HEK293 (cell line): Measurements from ENCODE around the gene NR4A3.

Experiments used
- CTCF ChIA-PET: fragments of 350-600 bp; formaldehyde crosslinking; extraction: SDS; loops from one replicate; lab custom pipeline; 2021; ENCODE audit warnings: antibody characterized with exemption; lab: Yijun Ruan, JAX
- POLR2A ChIA-PET: fragments of 300-600 bp; formaldehyde crosslinking; extraction: SDS; loops from one replicate; lab custom pipeline; 2020; ENCODE audit warnings: antibody characterized with exemption, inconsistent platforms; lab: Yijun Ruan, JAX
- H3K27ac ChIP-seq: fragments of 200-500 bp; sonication (Bioruptor generic); 2 replicates; pipeline ENCODE4 v1.5.1; 2014; ENCODE audit warnings: low read depth, low read length, control low read depth, inconsistent platforms; ENCODE audit errors: extremely low read depth
- H3K36me3 ChIP-seq, 2 experiments: fragments of 200-500 bp in 1 of 2; sonication (Bioruptor generic) in 1 of 2; 1 replicate in 1 of 2; 2 replicates in 1 of 2; pipeline ENCODE4 v1.5.1; 2014 to 2017; ENCODE audit warnings: inconsistent platforms in 2 of 2, low read length in 2 of 2; ENCODE audit not compliant: control insufficient read depth in 2 of 2, insufficient read depth in 1 of 2
- H3K4me1 ChIP-seq: fragments of 200-500 bp; sonication (Bioruptor generic); 2 replicates; pipeline ENCODE4 v1.5.1; 2014; ENCODE audit warnings: mild to moderate bottlenecking, low read length, inconsistent platforms; ENCODE audit not compliant: control insufficient read depth, insufficient read depth
- H3K4me3 ChIP-seq: 2 replicates; pipeline ENCODE4 v1.5.1; 2011; ENCODE audit warnings: low read depth, mild to moderate bottlenecking, control low read depth, low read length, moderate library complexity
- H3K9me3 ChIP-seq: fragments of 200-500 bp; sonication (Bioruptor generic); 2 replicates; pipeline ENCODE4 v1.5.1; 2014; ENCODE audit warnings: low read depth, low read length, inconsistent platforms; ENCODE audit not compliant: control insufficient read depth, insufficient read depth
- BCL11B ChIP-seq: fragments of 450-650 bp; formaldehyde crosslinking; IDR thresholded peaks from 2 replicates; pipeline ENCODE4 v1.5.1; 2016; ENCODE audit warnings: low read depth, missing biosample characterization, missing genetic modification characterization
- EGR2 ChIP-seq: fragments of 450-650 bp; formaldehyde crosslinking; IDR thresholded peaks from 2 replicates; pipeline ENCODE4 v1.5.1; 2016; ENCODE audit warnings: low read depth, missing biosample characterization, missing genetic modification characterization
- HOXD13 ChIP-seq: sonication (generic); formaldehyde crosslinking; IDR thresholded peaks from 2 replicates; pipeline ENCODE4 v1.8.0; 2022; ENCODE audit warnings: missing genetic modification reagents, borderline replicate concordance
- KLF1 ChIP-seq: fragments of 450-650 bp; formaldehyde crosslinking; IDR thresholded peaks from 2 replicates; pipeline ENCODE4 v1.5.1; 2016; ENCODE audit warnings: missing biosample characterization, missing genetic modification characterization
- ZNF10 ChIP-seq: fragments of 450-650 bp; formaldehyde crosslinking; IDR thresholded peaks from 2 replicates; pipeline ENCODE4 v1.5.1; 2017; ENCODE audit warnings: missing biosample characterization, missing genetic modification characterization
- ZNF114 ChIP-seq: fragments of 450-650 bp; formaldehyde crosslinking; IDR thresholded peaks from 2 replicates; pipeline ENCODE4 v1.5.0; 2017; ENCODE audit warnings: missing biosample characterization, missing genetic modification characterization
- ZNF121 ChIP-seq: fragments of 450-650 bp; formaldehyde crosslinking; IDR thresholded peaks from 2 replicates; pipeline ENCODE4 v1.5.1; 2016; ENCODE audit warnings: missing biosample characterization, missing genetic modification characterization
- ZNF169 ChIP-seq: fragments of 450-650 bp; formaldehyde crosslinking; IDR thresholded peaks from 2 replicates; pipeline ENCODE4 v1.5.1; 2016; ENCODE audit warnings: missing biosample characterization, missing genetic modification characterization
- ZNF202 ChIP-seq: fragments of 450-650 bp; formaldehyde crosslinking; IDR thresholded peaks from 2 replicates; pipeline ENCODE4 v1.5.1; 2016; ENCODE audit warnings: missing biosample characterization, missing genetic modification characterization, borderline replicate concordance
- ZNF248 ChIP-seq: fragments of 450-650 bp; formaldehyde crosslinking; IDR thresholded peaks from 2 replicates; pipeline ENCODE4 v1.5.1; 2017; ENCODE audit warnings: missing biosample characterization, missing genetic modification characterization
- ZNF266 ChIP-seq: fragments of 450-650 bp; formaldehyde crosslinking; IDR thresholded peaks from 2 replicates; pipeline ENCODE4 v1.5.1; 2016; ENCODE audit warnings: missing biosample characterization, missing genetic modification characterization, low read depth
- ZNF274 ChIP-seq, 2 experiments: fragments of 200-500 bp in 1 of 2; fragments of 450-650 bp in 1 of 2; sonication (Bioruptor generic) in 1 of 2; formaldehyde crosslinking in 1 of 2; IDR thresholded peaks; 2 replicates each; pipeline versions ENCODE4 v1.5.1 to v1.6.1; 2014 to 2016; ENCODE audit warnings: borderline replicate concordance in 1 of 2, inconsistent platforms in 1 of 2, low read length in 1 of 2, missing biosample characterization in 1 of 2, missing genetic modification characterization in 1 of 2
- ZNF292 ChIP-seq: fragments of 450-650 bp; formaldehyde crosslinking; IDR thresholded peaks from 2 replicates; pipeline ENCODE4 v1.5.1; 2016; ENCODE audit warnings: low read depth, missing biosample characterization, missing genetic modification characterization, borderline replicate concordance
- ZNF302 ChIP-seq: fragments of 450-650 bp; formaldehyde crosslinking; IDR thresholded peaks from 2 replicates; pipeline ENCODE4 v1.5.1; 2016; ENCODE audit warnings: missing biosample characterization, missing genetic modification characterization, low read depth
- ZNF37A ChIP-seq: fragments of 450-650 bp; IDR thresholded peaks from 2 replicates; pipeline ENCODE4 v1.5.1; 2018; ENCODE audit warnings: missing biosample characterization, missing genetic modification characterization
- ZNF404 ChIP-seq: fragments of 450-650 bp; formaldehyde crosslinking; IDR thresholded peaks from 2 replicates; pipeline ENCODE4 v1.5.1; 2017; ENCODE audit warnings: missing biosample characterization, missing genetic modification characterization
- ZNF473 ChIP-seq: fragments of 450-650 bp; formaldehyde crosslinking; IDR thresholded peaks from 2 replicates; pipeline ENCODE4 v1.5.1; 2017; ENCODE audit warnings: missing biosample characterization, missing genetic modification characterization
- ZNF48 ChIP-seq: fragments of 450-650 bp; formaldehyde crosslinking; IDR thresholded peaks from 2 replicates; pipeline ENCODE4 v1.5.1; 2016; ENCODE audit warnings: missing biosample characterization, missing genetic modification characterization
- ZNF560 ChIP-seq: fragments of 450-650 bp; formaldehyde crosslinking; IDR thresholded peaks from 2 replicates; pipeline ENCODE4 v1.5.1; 2017; ENCODE audit warnings: missing biosample characterization, missing genetic modification characterization, borderline replicate concordance
- ZNF585B ChIP-seq: fragments of 450-650 bp; formaldehyde crosslinking; IDR thresholded peaks from 2 replicates; pipeline ENCODE4 v1.5.1; 2016; ENCODE audit warnings: missing biosample characterization, missing genetic modification characterization
- ZNF677 ChIP-seq: fragments of 450-650 bp; IDR thresholded peaks from 2 replicates; pipeline ENCODE4 v1.5.0; 2018; ENCODE audit warnings: missing biosample characterization, mild to moderate bottlenecking, missing genetic modification characterization, moderate library complexity
- ZNF701 ChIP-seq: fragments of 450-650 bp; formaldehyde crosslinking; IDR thresholded peaks from 2 replicates; pipeline ENCODE4 v1.5.1; 2016; ENCODE audit warnings: missing biosample characterization, missing genetic modification characterization
- ZNF747 ChIP-seq: fragments of 450-650 bp; formaldehyde crosslinking; IDR thresholded peaks from 2 replicates; pipeline ENCODE4 v1.5.1; 2016; ENCODE audit warnings: missing biosample characterization, missing genetic modification characterization
- ZNF777 ChIP-seq: fragments of 450-650 bp; formaldehyde crosslinking; IDR thresholded peaks from 2 replicates; pipeline ENCODE4 v1.5.1; 2017; ENCODE audit warnings: missing biosample characterization, missing genetic modification characterization, borderline replicate concordance
- ZSCAN16 ChIP-seq: fragments of 450-650 bp; formaldehyde crosslinking; IDR thresholded peaks from 2 replicates; pipeline ENCODE4 v1.5.1; 2016; ENCODE audit warnings: missing biosample characterization, missing genetic modification characterization
- ZSCAN23 ChIP-seq: fragments of 450-650 bp; formaldehyde crosslinking; IDR thresholded peaks from 2 replicates; pipeline ENCODE4 v1.5.1; 2016; ENCODE audit warnings: missing biosample characterization, missing genetic modification characterization
- TF ChIP-seq, protein P1 (sequence below): fragments of 450-650 bp; formaldehyde crosslinking; IDR thresholded peaks from 2 replicates; pipeline ENCODE4 v1.5.1; 2016; ENCODE audit warnings: missing biosample characterization, missing genetic modification characterization
- TF ChIP-seq, protein P2 (sequence below): fragments of 450-650 bp; formaldehyde crosslinking; IDR thresholded peaks from 2 replicates; pipeline ENCODE4 v1.5.1; 2016; ENCODE audit warnings: missing biosample characterization, missing genetic modification characterization

The NR4A3 gene

DNA sequence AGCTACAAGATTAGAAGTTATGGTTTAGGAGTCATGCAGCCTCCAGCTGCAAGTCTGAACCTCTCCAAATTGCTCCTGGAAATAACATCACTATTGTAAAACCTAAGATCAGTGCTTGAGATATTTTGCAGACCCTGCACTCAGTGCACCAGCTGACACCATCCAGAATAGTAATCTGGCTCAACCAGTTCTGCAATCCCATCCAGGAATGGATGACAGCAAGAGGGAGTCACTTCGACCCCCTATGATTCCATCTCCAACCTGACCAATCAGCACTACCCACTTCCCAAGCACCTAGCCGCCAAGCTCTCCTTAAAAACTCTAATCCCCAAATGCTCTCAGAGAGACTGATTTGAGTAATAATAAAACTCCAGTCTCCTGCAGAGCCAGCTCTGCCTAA lies 37.9 kb upstream of the NR4A3 start:
- no peaks in the 10 kb centered on the region for H3K9me3 ChIP-seq
- CTCF ChIA-PET = interaction anchor here (0.6 to 0.8 kb wide), 2 partner anchors 11 to 13 kb away, joined by 3 read pairs; no protein-coding TSS in a partner anchor
- TF ChIP-seq ZNF677 = no peak
- TF ChIP-seq, all 188 proteins: peak for 0
- H3K4me3 ChIP-seq = no peak overlapping the region
- H3K27ac ChIP-seq = no peak overlapping the region
- no peaks in the 10 kb centered on the region for H3K4me1 ChIP-seq
- no peaks in the 10 kb centered on the region for H3K36me3 ChIP-seq
- POLR2A ChIA-PET = no interaction called here

GRCh38 chr9:99785010-99785590 lies 36.6 kb upstream of the NR4A3 start:
- H3K4me1 ChIP-seq = no peaks in the 10 kb centered on the region
- CTCF ChIA-PET = interaction anchor here (0.6 kb wide), 1 partner anchor 385 kb away, joined by 3 read pairs; no protein-coding TSS in a partner anchor
- no peak overlapping the region for H3K4me3 ChIP-seq
- H3K36me3 ChIP-seq = no peaks in the 10 kb centered on the region
- TF ChIP-seq EGR2 (no peak), ZNF114 (tag by site-specific recombination) (no peak), ZNF266 (tag by site-specific recombination) (no peak), ZNF473 (tag by site-specific recombination) (no peak), ZNF677 (no peak), ZNF777 (no peak), ZNF292 (tag by site-specific recombination) (no peak), ZNF121 (tag by site-specific recombination) (no peak), ZNF37A (no peak), HOXD13 (no peak), ZNF302 (no peak), KLF1 (tag by site-specific recombination) (no peak), BCL11B (no peak)
- TF ChIP-seq, all 188 proteins: peak for 0
- Histone ChIP-seq H3K9me3 (no peaks in the 10 kb centered on the region), H3K27ac (no peak overlapping the region)
- POLR2A ChIA-PET = no interaction called here

GRCh38 chr9:99787556-99787955 lies 34.1 kb upstream of the NR4A3 start:
- CTCF ChIA-PET = interaction anchor here (0.7 kb wide), 1 partner anchor 18 kb away, joined by 3 read pairs; no protein-coding TSS in a partner anchor
- Histone ChIP-seq H3K27ac (no peak overlapping the region), H3K9me3 (no peaks in the 10 kb centered on the region), H3K36me3 (no peaks in the 10 kb centered on the region), H3K4me1 (no peaks in the 10 kb centered on the region), H3K4me3 (no peak overlapping the region)
- TF ChIP-seq ZSCAN16 (tag by site-specific recombination) (no peak), ZSCAN23 (no peak), ZNF114 (tag by site-specific recombination) (no peak), ZNF585B (tag by site-specific recombination) (no peak), ZNF747 (tag by site-specific recombination) (no peak), ZNF701 (no peak), ZNF248 (no peak), ZNF274 (IDR thresholded peaks at IDR 0.05; ENCODE audit: low read length) (no peak), ZNF274 (tag by site-specific recombination; IDR thresholded peaks at IDR 0.05; ENCODE audit: borderline replicate concordance) (no peak), ZNF10 (tag by site-specific recombination) (no peak), ZNF202 (tag by site-specific recombination) (no peak), ZNF404 (tag by site-specific recombination) (no peak), ZNF169 (no peak), ZNF48 (no peak), ZNF560 (tag by site-specific recombination) (no peak)
- TF ChIP-seq, protein P1, sequence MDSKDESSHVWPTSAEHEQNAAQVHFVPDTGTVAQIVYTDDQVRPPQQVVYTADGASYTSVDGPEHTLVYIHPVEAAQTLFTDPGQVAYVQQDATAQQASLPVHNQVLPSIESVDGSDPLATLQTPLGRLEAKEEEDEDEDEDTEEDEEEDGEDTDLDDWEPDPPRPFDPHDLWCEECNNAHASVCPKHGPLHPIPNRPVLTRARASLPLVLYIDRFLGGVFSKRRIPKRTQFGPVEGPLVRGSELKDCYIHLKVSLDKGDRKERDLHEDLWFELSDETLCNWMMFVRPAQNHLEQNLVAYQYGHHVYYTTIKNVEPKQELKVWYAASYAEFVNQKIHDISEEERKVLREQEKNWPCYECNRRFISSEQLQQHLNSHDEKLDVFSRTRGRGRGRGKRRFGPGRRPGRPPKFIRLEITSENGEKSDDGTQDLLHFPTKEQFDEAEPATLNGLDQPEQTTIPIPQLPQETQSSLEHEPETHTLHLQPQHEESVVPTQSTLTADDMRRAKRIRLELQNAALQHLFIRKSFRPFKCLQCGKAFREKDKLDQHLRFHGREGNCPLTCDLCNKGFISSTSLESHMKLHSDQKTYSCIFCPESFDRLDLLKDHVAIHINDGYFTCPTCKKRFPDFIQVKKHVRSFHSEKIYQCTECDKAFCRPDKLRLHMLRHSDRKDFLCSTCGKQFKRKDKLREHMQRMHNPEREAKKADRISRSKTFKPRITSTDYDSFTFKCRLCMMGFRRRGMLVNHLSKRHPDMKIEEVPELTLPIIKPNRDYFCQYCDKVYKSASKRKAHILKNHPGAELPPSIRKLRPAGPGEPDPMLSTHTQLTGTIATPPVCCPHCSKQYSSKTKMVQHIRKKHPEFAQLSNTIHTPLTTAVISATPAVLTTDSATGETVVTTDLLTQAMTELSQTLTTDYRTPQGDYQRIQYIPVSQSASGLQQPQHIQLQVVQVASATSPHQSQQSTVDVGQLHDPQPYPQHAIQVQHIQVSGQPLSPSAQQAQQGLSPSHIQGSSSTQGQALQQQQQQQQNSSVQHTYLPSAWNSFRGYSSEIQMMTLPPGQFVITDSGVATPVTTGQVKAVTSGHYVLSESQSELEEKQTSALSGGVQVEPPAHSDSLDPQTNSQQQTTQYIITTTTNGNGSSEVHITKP (tag by site-specific recombination) = no peak
- TF ChIP-seq, protein P2, sequence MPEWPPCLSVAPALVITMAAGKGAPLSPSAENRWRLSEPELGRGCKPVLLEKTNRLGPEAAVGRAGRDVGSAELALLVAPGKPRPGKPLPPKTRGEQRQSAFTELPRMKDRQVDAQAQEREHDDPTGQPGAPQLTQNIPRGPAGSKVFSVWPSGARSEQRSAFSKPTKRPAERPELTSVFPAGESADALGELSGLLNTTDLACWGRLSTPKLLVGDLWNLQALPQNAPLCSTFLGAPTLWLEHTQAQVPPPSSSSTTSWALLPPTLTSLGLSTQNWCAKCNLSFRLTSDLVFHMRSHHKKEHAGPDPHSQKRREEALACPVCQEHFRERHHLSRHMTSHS (tag by site-specific recombination) = no peak
- POLR2A ChIA-PET = no interaction called here
